Non-pigmented ciliary epithelial cell (primary cell): ENCODE results near the gene FHOD3.

ENCODE experiments used
- DNase-seq: peaks from one replicate; pipeline ENCODE4 v3.0.0-alpha.2; 2010; ENCODE audit warnings: low read depth

FHOD3 gene

DNA sequence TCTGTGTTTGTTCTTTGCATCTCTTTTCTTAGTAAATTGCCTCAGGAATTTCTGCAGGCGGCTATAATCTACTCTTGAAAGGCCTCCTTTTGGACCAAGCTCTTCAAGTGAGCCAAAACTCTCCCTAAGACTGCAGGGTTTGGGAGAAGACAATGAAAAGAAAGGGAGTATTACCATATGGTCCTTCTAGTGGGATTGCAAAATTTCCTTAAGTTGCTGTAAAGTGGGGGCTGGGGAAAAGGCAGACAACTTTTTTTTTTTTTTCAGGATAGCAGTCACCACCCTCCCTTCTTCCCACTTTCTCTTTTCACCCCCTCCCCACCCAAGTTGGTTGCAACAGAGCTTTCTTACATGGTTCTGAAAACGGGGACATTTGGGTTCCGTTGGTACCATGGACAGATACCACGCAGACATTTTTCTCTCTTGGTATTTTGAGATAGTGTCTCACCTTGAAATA, 183.7 kb downstream of the FHOD3 start:
- DNase-seq = no peak

- DNase-seq = no peak
These were observed 184.4 kb downstream of the FHOD3 start for GRCh38 chr18:36481935-36482334.

- no peak for DNase-seq
These were observed 187.1 kb downstream of the FHOD3 start for GRCh38 chr18:36484591-36484990.

GRCh38 chr18:36485772-36486171, 188.3 kb downstream of the FHOD3 start:
- no peak for DNase-seq

GRCh38 chr18:36488131-36488530, 190.6 kb downstream of the FHOD3 start:
- no peak for DNase-seq

- DNase-seq = no peak
These were observed 193.4 kb downstream of the FHOD3 start for GRCh38 chr18:36490897-36491296.

DNA sequence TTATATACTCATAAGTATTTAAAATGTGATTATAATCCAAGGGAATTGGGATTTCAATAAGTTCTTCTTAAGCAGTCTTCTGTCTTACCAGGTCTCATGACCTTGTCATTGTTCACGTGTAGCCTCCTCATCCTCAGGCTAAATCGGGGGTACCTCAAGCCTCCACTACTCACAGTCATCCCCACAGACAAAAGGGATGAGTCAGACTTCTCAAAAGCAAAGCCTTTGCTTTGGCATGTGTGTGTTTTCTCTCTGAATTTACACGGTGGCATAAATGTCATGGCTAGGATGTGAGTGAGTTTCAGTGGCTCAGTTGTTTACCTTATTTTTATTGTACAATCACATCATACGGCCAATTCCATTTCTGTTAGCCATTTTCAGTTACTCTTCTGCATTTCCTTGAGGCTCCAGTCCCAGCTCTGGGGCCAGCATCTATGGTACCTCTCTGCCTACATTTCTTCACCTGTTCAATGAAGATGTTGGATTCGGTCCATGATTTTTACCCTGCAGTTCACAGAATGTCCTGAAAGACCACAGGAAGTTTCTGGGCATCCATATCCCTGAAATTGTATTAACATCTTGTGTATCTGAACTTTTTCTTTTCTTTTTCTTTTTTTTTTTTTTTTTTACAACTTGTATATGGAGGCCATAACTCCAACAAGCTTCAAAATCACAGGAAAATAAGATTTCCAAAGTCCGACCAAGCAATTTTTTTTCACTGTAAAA, 195.3 kb downstream of the FHOD3 start:
- no peak for DNase-seq

DNA sequence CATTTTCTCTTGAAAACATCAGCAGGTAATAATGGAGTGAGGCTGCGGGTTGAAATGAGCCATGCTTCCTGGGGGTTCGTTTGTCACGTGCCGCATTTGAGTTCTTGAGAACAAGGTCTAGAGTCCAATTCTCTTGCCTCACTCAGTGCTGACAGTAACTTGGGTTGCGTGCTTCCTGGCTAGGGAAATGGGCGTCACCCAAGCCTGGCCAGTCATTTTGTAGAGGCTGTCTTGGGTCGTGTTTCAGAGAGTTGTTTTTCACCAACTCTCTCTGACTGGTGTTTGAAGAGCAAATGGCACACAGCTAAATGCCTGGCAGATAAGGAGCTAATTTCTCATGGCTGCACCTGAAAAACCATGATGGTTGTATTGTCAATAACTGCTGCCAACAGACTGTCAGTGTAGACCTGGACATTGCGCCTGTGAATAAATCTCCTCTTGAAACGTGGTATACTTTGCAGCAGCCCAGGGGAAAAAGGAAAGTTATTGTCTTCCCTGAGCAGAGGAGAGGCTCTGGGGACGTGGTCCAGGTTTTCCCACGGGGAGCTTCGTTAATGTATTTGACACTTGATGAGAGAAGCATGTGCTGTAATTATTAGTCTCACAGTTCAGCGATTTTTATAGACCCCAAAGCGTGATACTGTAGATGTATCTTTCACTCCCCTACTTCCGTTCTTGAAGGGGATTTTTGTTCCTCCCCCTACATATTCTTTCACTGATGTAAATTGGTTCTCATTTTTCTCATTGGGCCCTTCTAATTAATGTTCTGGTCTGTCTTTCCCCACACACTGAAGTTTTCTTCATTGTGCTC, 196.0 kb downstream of the FHOD3 start:
- DNase-seq = no peak

- no peak for DNase-seq
These were observed 196.6 kb downstream of the FHOD3 start for GRCh38 chr18:36494160-36494437.

DNA sequence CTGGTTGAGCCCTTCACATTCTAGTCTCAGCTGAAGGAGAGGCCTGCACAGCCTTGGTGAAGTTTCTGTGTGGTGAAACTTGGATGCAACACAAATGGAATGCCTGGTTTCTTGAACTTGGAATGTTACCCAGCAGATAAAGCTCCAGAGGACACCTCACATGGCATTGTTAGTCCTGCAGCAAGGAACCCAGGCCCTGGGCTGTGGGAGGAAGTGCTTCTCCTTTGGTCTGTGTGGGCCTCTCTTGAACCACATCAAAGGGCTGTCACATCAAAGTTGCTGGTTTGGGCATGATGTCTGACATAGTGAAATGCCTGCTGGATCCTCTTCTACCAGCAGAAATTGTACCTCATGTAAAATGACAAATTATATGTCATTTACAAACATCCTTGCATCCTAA, 198.5 kb downstream of the FHOD3 start:
- DNase-seq = no peak

DNA sequence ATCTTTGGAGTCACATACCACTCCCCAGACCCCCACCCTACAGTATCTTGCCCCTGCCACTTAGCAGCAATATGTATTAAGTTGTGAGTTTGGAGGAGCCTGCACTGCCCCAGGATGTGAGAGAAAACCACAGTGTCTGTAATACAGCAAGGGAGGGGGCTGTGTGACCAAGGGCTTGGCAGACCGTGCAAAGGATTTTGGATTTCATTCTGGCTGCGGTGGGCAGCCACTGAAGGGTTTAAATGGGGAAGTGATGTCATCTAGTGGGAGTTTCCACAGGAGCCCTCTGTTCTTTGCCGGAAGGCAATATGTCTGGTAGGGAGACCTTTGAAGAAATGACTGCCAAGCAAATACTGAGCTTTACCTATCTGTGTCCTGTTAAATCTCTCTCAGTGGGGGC, 202.4 kb downstream of the FHOD3 start:
- no peak for DNase-seq

DNA sequence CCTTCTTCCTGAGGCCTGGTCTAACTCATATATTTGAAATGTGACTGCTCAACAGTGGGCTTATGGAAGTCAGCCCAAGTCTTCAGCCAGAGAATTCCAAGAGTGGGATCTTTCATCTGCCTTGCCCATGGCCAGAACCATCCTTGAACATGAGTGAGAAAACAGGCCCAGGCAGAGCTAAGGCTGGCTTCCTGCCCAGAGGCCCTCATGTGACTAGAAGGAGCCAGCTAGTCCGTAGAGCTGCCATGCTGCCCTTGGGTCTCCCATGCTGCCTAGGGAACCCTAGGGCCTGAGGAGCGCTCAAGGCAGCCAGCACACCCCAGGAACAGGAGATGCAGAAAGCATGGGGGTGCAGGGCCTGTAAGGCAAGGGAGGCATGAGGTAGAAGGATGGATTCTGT, 203.6 kb downstream of the FHOD3 start:
- DNase-seq = no peak

GRCh38 chr18:36503477-36503876, 206.0 kb downstream of the FHOD3 start:
- no peak for DNase-seq

DNA sequence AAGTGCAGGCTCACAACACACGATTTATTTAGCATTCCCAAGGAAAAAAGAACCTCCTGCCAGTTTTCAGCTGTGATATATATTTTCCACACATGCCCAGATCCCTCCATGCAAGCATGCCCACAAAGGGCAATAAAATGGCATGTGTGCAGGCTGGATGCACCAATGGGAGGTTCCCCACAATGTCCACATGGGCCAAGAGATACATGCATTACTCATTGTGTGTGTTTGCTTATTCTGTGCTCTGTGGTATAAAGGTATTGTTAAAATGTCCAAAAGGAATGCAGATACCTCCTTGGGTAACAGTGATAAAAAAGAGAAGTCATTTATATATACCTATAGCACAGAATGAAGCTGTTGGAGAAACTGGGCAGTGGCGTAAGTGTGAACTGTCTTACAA, 207.4 kb downstream of the FHOD3 start:
- DNase-seq = peak; percentile 18

DNA sequence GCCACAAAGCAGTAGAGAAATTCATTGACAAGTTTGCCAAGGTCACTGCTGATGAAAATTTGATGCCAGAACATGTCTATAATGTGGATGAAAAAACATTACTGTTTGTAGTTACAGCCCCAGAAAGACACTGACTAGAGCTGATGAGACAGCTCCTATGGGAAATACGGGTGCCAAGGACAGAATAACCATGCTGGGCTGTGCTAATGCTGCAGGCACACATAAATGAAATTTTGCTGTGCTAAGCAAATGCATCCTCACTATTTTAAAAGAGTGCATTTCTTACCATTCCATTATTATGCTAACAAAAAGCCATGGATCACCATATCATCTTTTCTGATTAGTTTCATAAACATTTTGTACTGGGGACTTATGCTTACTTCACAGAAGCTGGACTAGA, 208.2 kb downstream of the FHOD3 start:
- no peak for DNase-seq

- DNase-seq = no peak
These were observed 212.2 kb downstream of the FHOD3 start for GRCh38 chr18:36509646-36510197.

- DNase-seq = no peak
These were observed 214.4 kb downstream of the FHOD3 start for GRCh38 chr18:36511791-36512352.

DNA sequence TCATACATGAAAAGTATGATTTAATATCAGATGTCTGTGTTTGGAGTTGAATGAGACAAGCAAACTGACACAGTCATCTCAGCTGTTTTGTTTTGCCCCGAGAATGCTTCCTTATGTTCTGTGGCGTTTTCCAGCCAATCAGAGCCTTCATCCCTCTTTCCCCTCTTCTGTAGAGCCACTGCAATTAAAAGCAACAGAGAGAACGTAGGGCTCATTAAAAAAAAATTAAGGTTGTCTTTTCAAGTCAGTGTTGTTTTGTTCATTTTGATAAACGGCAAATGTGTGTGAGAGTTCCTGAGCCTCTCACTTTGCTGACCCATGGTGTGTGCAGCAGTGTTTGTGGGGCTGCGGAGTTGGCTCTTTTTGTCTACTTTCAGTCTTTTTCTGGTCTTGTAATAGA, 216.0 kb downstream of the FHOD3 start:
- DNase-seq = no peak

- DNase-seq = no peak
These were observed 217.3 kb downstream of the FHOD3 start for GRCh38 chr18:36514778-36515177.

GRCh38 chr18:36516258-36516657, 218.7 kb downstream of the FHOD3 start:
- DNase-seq = no peak

DNA sequence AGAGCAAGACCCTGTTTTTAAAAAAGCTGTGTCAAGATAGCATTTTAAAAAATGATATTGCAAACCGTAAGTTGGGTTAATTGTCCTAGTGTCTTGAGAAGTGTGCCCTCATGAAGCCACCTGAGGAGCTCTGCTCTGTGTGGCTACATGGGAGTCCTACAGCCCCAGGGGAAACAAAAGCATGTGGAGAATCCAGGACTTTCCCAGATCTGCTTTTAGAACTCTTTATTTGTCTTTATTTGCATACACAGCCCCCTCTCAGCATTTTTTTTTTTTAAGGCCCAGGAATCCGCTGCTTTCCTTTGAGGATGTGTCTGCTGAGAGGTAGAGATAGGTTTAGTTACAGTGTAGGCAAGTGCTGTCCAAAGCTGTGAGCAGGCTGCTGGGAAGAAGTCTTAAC, 219.2 kb downstream of the FHOD3 start:
- DNase-seq = no peak

DNA sequence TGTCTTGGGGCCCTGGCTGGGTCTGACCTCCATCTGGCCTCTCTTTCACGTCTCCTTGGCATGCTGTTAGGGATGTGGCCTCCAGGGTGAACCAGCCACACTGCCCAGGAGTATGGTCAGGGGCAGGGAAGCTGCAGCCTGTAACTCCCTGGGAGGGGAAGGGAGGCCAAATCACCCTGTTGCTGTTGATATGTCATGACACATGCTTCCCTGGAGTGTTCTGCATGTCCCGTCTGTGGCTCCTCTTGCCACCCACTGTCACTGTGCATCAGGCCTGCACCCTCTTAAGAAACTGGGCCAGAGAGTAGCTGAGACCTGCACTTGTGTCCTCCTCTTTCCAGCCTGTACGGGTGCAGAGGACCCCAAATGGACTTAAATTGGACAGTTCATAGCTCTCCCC, 221.3 kb downstream of the FHOD3 start:
- no peak for DNase-seq

- DNase-seq = peak; percentile 37
These were observed 221.8 kb downstream of the FHOD3 start for GRCh38 chr18:36519358-36519757.
